HCT116 (cell line): Measurements from ENCODE around the gene PPP1CC. TPM values are rescaled to one million over a fixed set of nuclear protein-coding genes. Genes with fewer than 3 reads are reported as not detected.

Experiments
- ATAC-seq: fragments of 200-7000 bp; cut with Tn5 transposase; 2 replicates; pipeline ENCODE4 v1.9.1; 2020; ENCODE audit warnings: mild to moderate bottlenecking, moderate library complexity
- BruUV-seq: library from RNA; stranded (reverse); fragments of 400-500 nt; replicated peaks from 2 replicates; lab custom pipeline; 2021; lab: Mats Ljungman, UMichigan
- CTCF ChIA-PET: fragments of 300-600 bp; sonication (Branson Sonifier 250); formaldehyde crosslinking; loops from one replicate; lab custom pipeline; 2021; ENCODE audit warnings: antibody characterized with exemption; lab: Charles Lee
- POLR2A ChIA-PET: fragments of 300-600, 350-600 bp; sonication (Branson Sonifier 250); formaldehyde crosslinking; loops from one replicate; lab custom pipeline; 2021; ENCODE audit warnings: antibody characterized with exemption; lab: Charles Lee
- RAD21 ChIA-PET, 2 experiments: fragments of 300-600 bp; sonication (Branson Sonifier 250); formaldehyde crosslinking; loops; one replicate each; lab custom pipeline; 2023; ENCODE audit warnings: low total read pairs in 2 of 2; ENCODE audit not compliant: uncharacterized antibody in 2 of 2, unreplicated experiment in 2 of 2, low non-redundant PET in 1 of 2; lab: Charles Lee
- DNase-seq: peaks from one replicate; pipeline ENCODE4 v3.0.0-alpha.2; 2010; ENCODE audit warnings: low read depth, low spot score
- H2AFZ ChIP-seq: fragments of 200-600 bp; shearing (Covaris generic), sonication (generic); 2 replicates; pipeline ENCODE4 v1.6.1; 2017; ENCODE audit warnings: low read depth, mixed run types, mixed read lengths, antibody characterized with exemption, low read length; ENCODE audit not compliant: poor library complexity, severe bottlenecking
- H3K27ac ChIP-seq: 2 replicates; pipeline ENCODE4 v1.5.1; 2012; ENCODE audit warnings: low read depth, low read length
- H3K27me3 ChIP-seq: fragments of 200-600 bp; sonication (generic); 2 replicates; pipeline ENCODE4 v1.6.1; 2016; ENCODE audit warnings: mixed run types, low read length, mixed read lengths; ENCODE audit not compliant: insufficient read depth
- H3K36me3 ChIP-seq, 2 experiments: fragments of 200-500 bp in 1 of 2; fragments of 200-600 bp in 1 of 2; sonication (Bioruptor generic) in 1 of 2; sonication (generic) in 1 of 2; 2 replicates each; pipeline versions ENCODE4 v1.5.1 to v1.6.1; 2014 to 2016; ENCODE audit warnings: low read length in 2 of 2, inconsistent platforms in 1 of 2, mixed read lengths in 1 of 2, mixed run types in 1 of 2; ENCODE audit not compliant: insufficient read depth in 2 of 2, control insufficient read depth in 1 of 2
- H3K4me1 ChIP-seq, 2 experiments: fragments of 200-600 bp in 1 of 2; sonication (generic) in 1 of 2; 2 replicates each; pipeline versions ENCODE4 v1.5.1 to v1.6.1; 2012 to 2017; ENCODE audit warnings: low read length in 2 of 2, inconsistent platforms in 1 of 2, mild to moderate bottlenecking in 1 of 2, mixed read lengths in 1 of 2, mixed run types in 1 of 2, moderate library complexity in 1 of 2; ENCODE audit not compliant: insufficient read depth in 2 of 2, control insufficient read depth in 1 of 2
- H3K4me2 ChIP-seq: fragments of 200-600 bp; sonication (generic); 2 replicates; pipeline ENCODE4 v1.6.1; 2017; ENCODE audit warnings: mixed run types, low read length, mixed read lengths
- H3K4me3 ChIP-seq, 2 experiments: fragments of 200-600 bp in 1 of 2; sonication (generic) in 1 of 2; replicated peaks in 1 of 2; 2 replicates each; pipeline ENCODE4 v1.5.1; 2011 to 2016; ENCODE audit warnings: low read length in 2 of 2, control low read depth in 1 of 2, low read depth in 1 of 2, mild to moderate bottlenecking in 1 of 2, mixed read lengths in 1 of 2, mixed run types in 1 of 2
- H3K79me2 ChIP-seq: fragments of 200-600 bp; sonication (generic); 2 replicates; pipeline ENCODE4 v1.6.1; 2017; ENCODE audit warnings: mild to moderate bottlenecking, mixed run types, low read length, moderate library complexity, mixed read lengths; ENCODE audit not compliant: insufficient read depth
- H3K9ac ChIP-seq: fragments of 200-600 bp; sonication (generic); 2 replicates; pipeline ENCODE4 v1.6.1; 2016; ENCODE audit warnings: low read length, mixed read lengths
- H3K9me2 ChIP-seq: fragments of 200-600 bp; sonication (generic), shearing (Covaris generic); 2 replicates; pipeline ENCODE4 v1.6.1; 2017; ENCODE audit warnings: mixed run types, mild to moderate bottlenecking, moderate library complexity; ENCODE audit not compliant: insufficient read depth
- H3K9me3 ChIP-seq, 2 experiments: fragments of 200-500 bp in 1 of 2; fragments of 200-600 bp in 1 of 2; sonication (Bioruptor generic) in 1 of 2; sonication (generic) in 1 of 2; 2 replicates each; pipeline ENCODE4 v1.6.1; 2014 to 2017; ENCODE audit warnings: low read length in 2 of 2, mixed read lengths in 2 of 2, inconsistent platforms in 1 of 2, low read depth in 1 of 2, mild to moderate bottlenecking in 1 of 2, mixed run types in 1 of 2, moderate library complexity in 1 of 2; ENCODE audit not compliant: control insufficient read depth in 1 of 2, insufficient read depth in 1 of 2
- H4K20me1 ChIP-seq: fragments of 200-600 bp; sonication (generic), shearing (Covaris generic); 2 replicates; pipeline ENCODE4 v1.6.1; 2017; ENCODE audit warnings: mixed run types, mild to moderate bottlenecking, moderate library complexity; ENCODE audit not compliant: insufficient read depth
- ATF3 ChIP-seq: IDR thresholded peaks from 2 replicates; pipeline ENCODE4 v1.6.1; 2012
- CEBPB ChIP-seq: IDR thresholded peaks from 2 replicates; pipeline ENCODE4 v1.6.1; 2012; ENCODE audit warnings: low read depth
- CTCF ChIP-seq, 3 experiments: fragments of 200-600 bp in 1 of 3; sonication (generic) in 1 of 3; IDR thresholded peaks in 2 of 3; conservative IDR thresholded peaks in 1 of 3; 2 replicates each; pipeline ENCODE4 v1.5.1; 2012 to 2017; ENCODE audit warnings: low read depth in 2 of 3, low read length in 2 of 3, antibody characterized with exemption in 1 of 3, borderline replicate concordance in 1 of 3, control low read depth in 1 of 3, mild to moderate bottlenecking in 1 of 3, mixed read lengths in 1 of 3, mixed run types in 1 of 3, moderate library complexity in 1 of 3; ENCODE audit not compliant: insufficient read depth in 1 of 3
- EGR1 ChIP-seq: IDR thresholded peaks from 2 replicates; pipeline ENCODE4 v1.6.1; 2012; ENCODE audit warnings: low read depth
- EZH2 ChIP-seq: fragments of 200-600 bp; sonication (generic); IDR thresholded peaks from 2 replicates; pipeline ENCODE4 v1.6.1; 2017; ENCODE audit warnings: antibody characterized with exemption, mixed run types
- FOSL1 ChIP-seq: IDR thresholded peaks from 2 replicates; pipeline ENCODE4 v1.6.1; 2012; ENCODE audit warnings: low read depth
- JUND ChIP-seq: IDR thresholded peaks from 2 replicates; pipeline ENCODE4 v1.6.1; 2012
- POLR2A ChIP-seq: IDR thresholded peaks from 2 replicates; pipeline ENCODE4 v1.7.0; 2011; ENCODE audit warnings: borderline replicate concordance; ENCODE audit not compliant: insufficient read depth, insufficient read length; ENCODE audit errors: extremely low read depth
- POLR2AphosphoS5 ChIP-seq: IDR thresholded peaks from 2 replicates; pipeline ENCODE4 v1.6.1; 2011; ENCODE audit warnings: mild to moderate bottlenecking, low read depth, low read length, moderate library complexity
- RAD21 ChIP-seq: IDR thresholded peaks from 2 replicates; pipeline ENCODE4 v1.6.1; 2012; ENCODE audit warnings: low read depth, mild to moderate bottlenecking
- SIN3A ChIP-seq: IDR thresholded peaks from 2 replicates; pipeline ENCODE4 v1.6.1; 2012; ENCODE audit warnings: low read depth
- SP1 ChIP-seq: IDR thresholded peaks from 2 replicates; pipeline ENCODE4 v1.6.1; 2012; ENCODE audit warnings: low read depth
- SRF ChIP-seq: IDR thresholded peaks from 2 replicates; pipeline ENCODE4 v1.6.1; 2012; ENCODE audit warnings: low read depth
- YY1 ChIP-seq: IDR thresholded peaks from 2 replicates; pipeline ENCODE4 v1.6.1; 2011; ENCODE audit warnings: low read length, low read depth, moderate library complexity, mild to moderate bottlenecking; ENCODE audit not compliant: insufficient replicate concordance; ENCODE audit errors: extremely low read depth
- ZFX ChIP-seq: fragments of 450-650 bp; IDR thresholded peaks from 2 replicates; pipeline ENCODE4 v1.6.1; 2017
- ZNF274 ChIP-seq: fragments of 200-500 bp; sonication (Bioruptor generic); IDR thresholded peaks from 2 replicates; pipeline ENCODE4 v1.6.1; 2014; ENCODE audit warnings: mild to moderate bottlenecking, low read depth, low read length, inconsistent platforms
- intact Hi-C: fragments of 100-400 bp; cut with micrococcal nuclease; formaldehyde crosslinking; loops from 2 replicates; pipeline ENCODE4 v1.10.0; 2022
- total RNA-seq: library from RNA; stranded (reverse); gene quantifications from one replicate; pipeline ENCODE4 v1.2.1, GENCODE V29; 2021; ENCODE audit not compliant: unreplicated experiment

Gene PPP1CC
- total RNA-seq, 1 experiment from 2014 or later, result 248 TPM

GRCh38 chr12:110704231-110704630, 38.5 kb downstream of the PPP1CC start:
- BruUV-seq, result no TSS peak
- ATAC-seq (no peak), DNase-seq (no peak)
- H2AFZ ChIP-seq, result peak overlapping the region; percentile 28
- no peaks in the 10 kb centered on the region for H3K36me3 ChIP-seq
- no peak overlapping the region for H3K9ac ChIP-seq
- H3K79me2 ChIP-seq, result no peaks in the 10 kb centered on the region
- CTCF ChIA-PET, result interaction anchor here (0.9 to 1.9 kb wide), 13 partner anchors 9 to 235 kb away, joined by 3 to 20 read pairs (median 4); partner anchors contain the start of genes CCDC63 and FAM216A
- no peaks in the 10 kb centered on the region for H3K9me2 ChIP-seq
- no peak overlapping the region for H3K4me3 ChIP-seq
- H3K4me2 ChIP-seq, result no peak overlapping the region
- H3K27ac ChIP-seq, result no peak overlapping the region
- H3K9me3 ChIP-seq, result no peaks in the 10 kb centered on the region
- H4K20me1 ChIP-seq, result no peaks in the 10 kb centered on the region
- H3K27me3 ChIP-seq, result no peaks in the 10 kb centered on the region
- POLR2A ChIA-PET, result interaction anchor here (0.9 kb wide), 1 partner anchor 30 kb away, joined by 3 read pairs; no protein-coding TSS in a partner anchor
- intact Hi-C loops, result loop anchor here (1.0 to 2.0 kb wide), 2 partner anchors 122 to 185 kb away; no protein-coding TSS in a partner anchor
- TF ChIP-seq POLR2AphosphoS5 (no peak), FOSL1 (no peak), RAD21 (no peak), ZNF274 (no peak), EZH2 (no peak), CEBPB (no peak), JUND (no peak)
- TF ChIP-seq, all 23 proteins: peak for 0
- H3K4me1 ChIP-seq, result peaks cover 7 to 18% of the 10 kb centered on the region in 2 experiments
- RAD21 ChIA-PET, result interaction anchor here (1.0 to 1.3 kb wide), 3 partner anchors 123 to 184 kb away, joined by 3 to 5 read pairs (median 4); no protein-coding TSS in a partner anchor

- ChIA-PET RAD21 (interaction anchor here in 1 of 2 experiments (0.7 kb wide), 1 partner anchor 131 kb away, joined by 3 read pairs; no protein-coding TSS in a partner anchor), POLR2A (interaction anchor here (0.8 kb wide), 1 partner anchor 186 kb away, joined by 3 read pairs; no protein-coding TSS in a partner anchor), CTCF (no interaction called here)
- TF ChIP-seq YY1 (no peak), CTCF (IDR thresholded peaks at IDR 0.05 in 2 of 3, conservative IDR thresholded peaks at IDR 0.05 in 1 of 3; ENCODE audit: borderline replicate concordance in 1 of 3, insufficient read depth in 1 of 3, low read depth in 2 of 3, low read length in 2 of 3) (no peak), ATF3 (no peak), ZFX (no peak), EGR1 (no peak), SIN3A (no peak), POLR2A (no peak), SP1 (no peak), SRF (no peak), CEBPB (no peak)
- H3K9ac ChIP-seq, result no peak overlapping the region
- no peak for DNase-seq
- no peaks in the 10 kb centered on the region for H4K20me1 ChIP-seq
- peaks cover 13 to 32% of the 10 kb centered on the region in 2 experiments for H3K4me1 ChIP-seq
- H3K4me3 ChIP-seq, result no peak overlapping the region
- no TSS peak for BruUV-seq
- no peak overlapping the region for H3K27ac ChIP-seq
- H3K27me3 ChIP-seq, result no peaks in the 10 kb centered on the region
- H3K36me3 ChIP-seq, result no peaks in the 10 kb centered on the region
- H3K9me2 ChIP-seq, result no peaks in the 10 kb centered on the region
- H2AFZ ChIP-seq, result no peak overlapping the region
- no peak overlapping the region for H3K4me2 ChIP-seq
- H3K79me2 ChIP-seq, result no peaks in the 10 kb centered on the region
- no peak for ATAC-seq
- no peaks in the 10 kb centered on the region for H3K9me3 ChIP-seq
- intact Hi-C loops, result no loop called here
Measured at GRCh38 chr12:110702081-110702480, 40.6 kb downstream of the PPP1CC start.
